Mammary epithelial cell (primary cell): ENCODE measurements around the gene C9orf85.

ENCODE experiments used
- EZH2 ChIP-seq: IDR thresholded peaks from 2 replicates; pipeline ENCODE4 v1.6.1; 2012; ENCODE audit warnings: low read length, inconsistent platforms, borderline replicate concordance
- TF ChIP-seq, protein P1 (sequence below), 2 donors: IDR thresholded peaks in 1 of 2; conservative IDR thresholded peaks in 1 of 2; 2 replicates each; pipeline ENCODE4 v1.5.1; 2011 to 2012; ENCODE audit warnings: inconsistent platforms in 2 of 2, low read length in 2 of 2, mild to moderate bottlenecking in 2 of 2, control low read depth in 1 of 2, low read depth in 1 of 2; ENCODE audit not compliant: insufficient read depth in 1 of 2; ENCODE audit errors: extremely low read depth in 1 of 2

DNA sequence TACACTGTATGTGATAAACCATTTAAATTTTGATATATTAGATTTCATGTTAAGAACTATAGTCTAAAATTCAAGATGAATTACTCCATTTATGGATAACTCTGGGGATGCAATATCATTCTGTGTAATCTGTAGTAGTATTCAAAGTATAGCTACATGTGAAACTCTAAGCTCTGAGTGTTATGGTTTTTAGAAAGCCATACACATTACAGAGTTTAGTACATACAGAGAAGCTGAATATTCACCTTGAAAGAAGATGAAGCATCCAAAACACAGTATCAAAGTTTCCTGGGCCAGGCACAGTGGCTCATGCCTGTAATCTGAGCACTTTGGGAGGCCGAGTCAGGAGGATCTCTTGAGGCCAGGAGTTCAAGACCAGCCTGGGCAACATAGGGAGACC is 25.4 kb upstream of the C9orf85 start:
- TF ChIP-seq, protein P1, sequence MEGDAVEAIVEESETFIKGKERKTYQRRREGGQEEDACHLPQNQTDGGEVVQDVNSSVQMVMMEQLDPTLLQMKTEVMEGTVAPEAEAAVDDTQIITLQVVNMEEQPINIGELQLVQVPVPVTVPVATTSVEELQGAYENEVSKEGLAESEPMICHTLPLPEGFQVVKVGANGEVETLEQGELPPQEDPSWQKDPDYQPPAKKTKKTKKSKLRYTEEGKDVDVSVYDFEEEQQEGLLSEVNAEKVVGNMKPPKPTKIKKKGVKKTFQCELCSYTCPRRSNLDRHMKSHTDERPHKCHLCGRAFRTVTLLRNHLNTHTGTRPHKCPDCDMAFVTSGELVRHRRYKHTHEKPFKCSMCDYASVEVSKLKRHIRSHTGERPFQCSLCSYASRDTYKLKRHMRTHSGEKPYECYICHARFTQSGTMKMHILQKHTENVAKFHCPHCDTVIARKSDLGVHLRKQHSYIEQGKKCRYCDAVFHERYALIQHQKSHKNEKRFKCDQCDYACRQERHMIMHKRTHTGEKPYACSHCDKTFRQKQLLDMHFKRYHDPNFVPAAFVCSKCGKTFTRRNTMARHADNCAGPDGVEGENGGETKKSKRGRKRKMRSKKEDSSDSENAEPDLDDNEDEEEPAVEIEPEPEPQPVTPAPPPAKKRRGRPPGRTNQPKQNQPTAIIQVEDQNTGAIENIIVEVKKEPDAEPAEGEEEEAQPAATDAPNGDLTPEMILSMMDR (conservative IDR thresholded peaks at IDR 0.05 in 1 of 2, IDR thresholded peaks at IDR 0.05 in 1 of 2; ENCODE audit: extremely low read depth in 1 of 2, insufficient read depth in 1 of 2, low read depth in 1 of 2, low read length in 2 of 2) = no peak
- TF ChIP-seq EZH2 = no peak
